ENCODE measurements around the gene NEK6.

NEK6 gene

GRCh38 chr9:124394167-124394566, 136.4 kb downstream of the NEK6 start:
- TF ChIP-seq ISL1 (CRISPR knock-in tag; IDR thresholded peaks at IDR 0.05) (no peak), ZFP3 (CRISPR knock-in tag; IDR thresholded peaks at IDR 0.05) (no peak), ZFP30 (CRISPR knock-in tag; IDR thresholded peaks at IDR 0.05) (no peak), CSDC2 (CRISPR knock-in tag; IDR thresholded peaks at IDR 0.05) (no peak), CREB5 (CRISPR knock-in tag; IDR thresholded peaks at IDR 0.05; ENCODE audit: low read depth) (no peak), OSR1 (CRISPR knock-in tag; IDR thresholded peaks at IDR 0.05) (no peak), ZNF8 (CRISPR knock-in tag; IDR thresholded peaks at IDR 0.05) (no peak)
- TF ChIP-seq, protein P1, sequence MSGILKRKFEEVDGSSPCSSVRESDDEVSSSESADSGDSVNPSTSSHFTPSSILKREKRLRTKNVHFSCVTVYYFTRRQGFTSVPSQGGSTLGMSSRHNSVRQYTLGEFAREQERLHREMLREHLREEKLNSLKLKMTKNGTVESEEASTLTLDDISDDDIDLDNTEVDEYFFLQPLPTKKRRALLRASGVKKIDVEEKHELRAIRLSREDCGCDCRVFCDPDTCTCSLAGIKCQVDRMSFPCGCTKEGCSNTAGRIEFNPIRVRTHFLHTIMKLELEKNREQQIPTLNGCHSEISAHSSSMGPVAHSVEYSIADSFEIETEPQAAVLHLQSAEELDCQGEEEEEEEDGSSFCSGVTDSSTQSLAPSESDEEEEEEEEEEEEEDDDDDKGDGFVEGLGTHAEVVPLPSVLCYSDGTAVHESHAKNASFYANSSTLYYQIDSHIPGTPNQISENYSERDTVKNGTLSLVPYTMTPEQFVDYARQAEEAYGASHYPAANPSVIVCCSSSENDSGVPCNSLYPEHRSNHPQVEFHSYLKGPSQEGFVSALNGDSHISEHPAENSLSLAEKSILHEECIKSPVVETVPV (CRISPR knock-in tag; IDR thresholded peaks at IDR 0.05) = no peak
- TF ChIP-seq, protein P2, sequence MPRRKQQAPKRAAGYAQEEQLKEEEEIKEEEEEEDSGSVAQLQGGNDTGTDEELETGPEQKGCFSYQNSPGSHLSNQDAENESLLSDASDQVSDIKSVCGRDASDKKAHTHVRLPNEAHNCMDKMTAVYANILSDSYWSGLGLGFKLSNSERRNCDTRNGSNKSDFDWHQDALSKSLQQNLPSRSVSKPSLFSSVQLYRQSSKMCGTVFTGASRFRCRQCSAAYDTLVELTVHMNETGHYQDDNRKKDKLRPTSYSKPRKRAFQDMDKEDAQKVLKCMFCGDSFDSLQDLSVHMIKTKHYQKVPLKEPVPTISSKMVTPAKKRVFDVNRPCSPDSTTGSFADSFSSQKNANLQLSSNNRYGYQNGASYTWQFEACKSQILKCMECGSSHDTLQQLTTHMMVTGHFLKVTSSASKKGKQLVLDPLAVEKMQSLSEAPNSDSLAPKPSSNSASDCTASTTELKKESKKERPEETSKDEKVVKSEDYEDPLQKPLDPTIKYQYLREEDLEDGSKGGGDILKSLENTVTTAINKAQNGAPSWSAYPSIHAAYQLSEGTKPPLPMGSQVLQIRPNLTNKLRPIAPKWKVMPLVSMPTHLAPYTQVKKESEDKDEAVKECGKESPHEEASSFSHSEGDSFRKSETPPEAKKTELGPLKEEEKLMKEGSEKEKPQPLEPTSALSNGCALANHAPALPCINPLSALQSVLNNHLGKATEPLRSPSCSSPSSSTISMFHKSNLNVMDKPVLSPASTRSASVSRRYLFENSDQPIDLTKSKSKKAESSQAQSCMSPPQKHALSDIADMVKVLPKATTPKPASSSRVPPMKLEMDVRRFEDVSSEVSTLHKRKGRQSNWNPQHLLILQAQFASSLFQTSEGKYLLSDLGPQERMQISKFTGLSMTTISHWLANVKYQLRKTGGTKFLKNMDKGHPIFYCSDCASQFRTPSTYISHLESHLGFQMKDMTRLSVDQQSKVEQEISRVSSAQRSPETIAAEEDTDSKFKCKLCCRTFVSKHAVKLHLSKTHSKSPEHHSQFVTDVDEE (CRISPR knock-in tag; IDR thresholded peaks at IDR 0.05) = no peak

GRCh38 chr9:124394596-124394995, 136.8 kb downstream of the NEK6 start:
- no peak for ATAC-seq
- TF ChIP-seq TCF4 (CRISPR knock-in tag; IDR thresholded peaks at IDR 0.05; ENCODE audit: borderline replicate concordance) (no peak), TOX (CRISPR knock-in tag; IDR thresholded peaks at IDR 0.05; ENCODE audit: borderline replicate concordance) (no peak), RARB (CRISPR knock-in tag; IDR thresholded peaks at IDR 0.05) (no peak), SNAI2 (CRISPR knock-in tag; IDR thresholded peaks at IDR 0.05) (no peak), OSR1 (CRISPR knock-in tag; IDR thresholded peaks at IDR 0.05) (no peak), POU6F1 (CRISPR knock-in tag; IDR thresholded peaks at IDR 0.05; ENCODE audit: borderline replicate concordance, low read depth) (no peak), BACH2 (CRISPR knock-in tag; IDR thresholded peaks at IDR 0.05; ENCODE audit: borderline replicate concordance) (no peak), ESRRG (CRISPR knock-in tag; IDR thresholded peaks at IDR 0.05) (no peak), ZNF8 (CRISPR knock-in tag; IDR thresholded peaks at IDR 0.05) (no peak), CREB5 (CRISPR knock-in tag; IDR thresholded peaks at IDR 0.05; ENCODE audit: low read depth) (no peak), ZC3H10 (CRISPR knock-in tag; IDR thresholded peaks at IDR 0.05) (no peak), ZFP30 (CRISPR knock-in tag; IDR thresholded peaks at IDR 0.05) (no peak), ARNTL (CRISPR knock-in tag; IDR thresholded peaks at IDR 0.05; ENCODE audit: borderline replicate concordance, low read depth) (no peak)
- TF ChIP-seq, protein P2 (CRISPR knock-in tag; IDR thresholded peaks at IDR 0.05) = no peak
- TF ChIP-seq, protein P3, sequence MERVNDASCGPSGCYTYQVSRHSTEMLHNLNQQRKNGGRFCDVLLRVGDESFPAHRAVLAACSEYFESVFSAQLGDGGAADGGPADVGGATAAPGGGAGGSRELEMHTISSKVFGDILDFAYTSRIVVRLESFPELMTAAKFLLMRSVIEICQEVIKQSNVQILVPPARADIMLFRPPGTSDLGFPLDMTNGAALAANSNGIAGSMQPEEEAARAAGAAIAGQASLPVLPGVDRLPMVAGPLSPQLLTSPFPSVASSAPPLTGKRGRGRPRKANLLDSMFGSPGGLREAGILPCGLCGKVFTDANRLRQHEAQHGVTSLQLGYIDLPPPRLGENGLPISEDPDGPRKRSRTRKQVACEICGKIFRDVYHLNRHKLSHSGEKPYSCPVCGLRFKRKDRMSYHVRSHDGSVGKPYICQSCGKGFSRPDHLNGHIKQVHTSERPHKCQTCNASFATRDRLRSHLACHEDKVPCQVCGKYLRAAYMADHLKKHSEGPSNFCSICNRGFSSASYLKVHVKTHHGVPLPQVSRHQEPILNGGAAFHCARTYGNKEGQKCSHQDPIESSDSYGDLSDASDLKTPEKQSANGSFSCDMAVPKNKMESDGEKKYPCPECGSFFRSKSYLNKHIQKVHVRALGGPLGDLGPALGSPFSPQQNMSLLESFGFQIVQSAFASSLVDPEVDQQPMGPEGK (CRISPR knock-in tag; IDR thresholded peaks at IDR 0.05; ENCODE audit: borderline replicate concordance) = no peak
- TF ChIP-seq, protein P1 (CRISPR knock-in tag; IDR thresholded peaks at IDR 0.05) = no peak

More at GRCh38 chr9:124394167-124394566, 136.4 kb downstream of the NEK6 start:
- ATAC-seq = no peak

All from SK-N-SH treated with all-trans-retinoic acid at 6 μM for 48 hours (cell line).